RWPE2 (cell line): Measurements from ENCODE around the gene DPAGT1.

Source experiments
- ATAC-seq: fragments of 200-7000 bp; cut with Tn5 transposase; 3 replicates; pipeline ENCODE4 v1.9.1; 2021; ENCODE audit warnings: low read depth
- DNase-seq: peaks from one replicate; pipeline ENCODE4 v3.0.0-alpha.2; 2020; ENCODE audit warnings: low spot score
- H3K27ac ChIP-seq: fragments of 450-650 bp; 2 replicates; pipeline ENCODE4 v1.5.1; 2017; ENCODE audit warnings: mild to moderate bottlenecking; ENCODE audit not compliant: poor library complexity, severe bottlenecking
- H3K27me3 ChIP-seq: fragments of 250-450 bp; sonication (Bioruptor Pico); 2 replicates; pipeline ENCODE4 v1.5.1; 2021; ENCODE audit warnings: mild to moderate bottlenecking, moderate library complexity; ENCODE audit not compliant: insufficient read depth, poor library complexity, severe bottlenecking
- H3K36me3 ChIP-seq: fragments of 250-450 bp; sonication (Bioruptor Pico); 2 replicates; pipeline ENCODE4 v1.5.1; 2020; ENCODE audit warnings: low read depth, mild to moderate bottlenecking, moderate library complexity
- H3K4me1 ChIP-seq: fragments of 250-450 bp; sonication (Bioruptor Pico); 2 replicates; pipeline ENCODE4 v1.5.1; 2021; ENCODE audit warnings: mild to moderate bottlenecking, moderate library complexity; ENCODE audit not compliant: insufficient read depth, poor library complexity, severe bottlenecking
- H3K4me3 ChIP-seq: fragments of 250-450 bp; sonication (Bioruptor Pico); 2 replicates; pipeline ENCODE4 v1.5.1; 2021; ENCODE audit warnings: mild to moderate bottlenecking, moderate library complexity; ENCODE audit not compliant: severe bottlenecking
- H3K9me3 ChIP-seq: fragments of 250-450 bp; sonication (Bioruptor Pico); 2 replicates; pipeline ENCODE4 v1.5.1; 2021; ENCODE audit warnings: mild to moderate bottlenecking, moderate library complexity; ENCODE audit not compliant: severe bottlenecking
- TF ChIP-seq, protein P1 (sequence below): fragments of 450-650 bp; IDR thresholded peaks from one replicate; pipeline ENCODE4 v1.5.1; 2017; ENCODE audit warnings: mild to moderate bottlenecking, moderate library complexity; ENCODE audit not compliant: poor library complexity, severe bottlenecking

Gene DPAGT1

DNA sequence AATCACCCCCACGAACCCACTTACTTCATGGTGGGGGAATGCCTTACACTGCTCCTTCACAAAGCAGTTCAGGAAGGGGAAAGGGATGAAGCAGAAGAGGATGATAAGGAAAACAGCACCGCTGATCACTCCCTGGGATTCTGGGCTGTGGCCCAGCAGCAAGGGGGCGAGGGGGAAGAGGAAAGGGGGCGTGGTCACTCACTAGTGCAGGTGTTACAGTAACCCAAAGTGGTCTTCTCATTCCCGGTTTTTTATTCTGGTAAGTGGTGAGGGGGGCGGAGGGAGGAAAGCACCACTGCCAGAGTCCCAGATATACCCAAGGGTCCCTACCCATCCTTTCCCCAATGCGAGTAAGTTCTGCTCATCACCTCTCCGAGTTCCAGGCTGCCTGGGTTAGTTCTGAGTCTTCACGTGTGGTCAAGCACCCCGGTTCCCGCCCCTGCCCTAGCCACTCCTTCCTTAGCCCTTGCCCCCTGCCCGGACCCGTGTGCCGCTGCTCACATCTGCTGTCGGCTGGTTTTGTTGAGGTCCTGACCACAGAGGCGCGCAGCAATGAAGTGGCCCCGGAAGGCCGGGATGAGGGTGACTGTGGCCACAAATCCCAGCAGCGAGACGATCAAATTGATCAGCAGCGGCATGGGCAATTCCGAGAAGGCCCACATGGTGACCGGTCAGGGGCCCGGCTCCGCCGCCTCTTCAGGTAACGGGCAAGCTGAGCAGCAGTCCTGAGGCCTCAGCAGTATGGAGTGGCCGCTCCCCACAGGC is 477 bp downstream of the DPAGT1 start:
- Histone ChIP-seq H3K9me3 (no peaks in the 10 kb centered on the region), H3K36me3 (peaks cover 30% of the 10 kb centered on the region), H3K4me3 (peak overlapping the region; percentile 66), H3K27me3 (no peaks in the 10 kb centered on the region), H3K4me1 (peaks cover 4% of the 10 kb centered on the region), H3K27ac (peak overlapping the region; percentile 83)
- TF ChIP-seq, protein P1, sequence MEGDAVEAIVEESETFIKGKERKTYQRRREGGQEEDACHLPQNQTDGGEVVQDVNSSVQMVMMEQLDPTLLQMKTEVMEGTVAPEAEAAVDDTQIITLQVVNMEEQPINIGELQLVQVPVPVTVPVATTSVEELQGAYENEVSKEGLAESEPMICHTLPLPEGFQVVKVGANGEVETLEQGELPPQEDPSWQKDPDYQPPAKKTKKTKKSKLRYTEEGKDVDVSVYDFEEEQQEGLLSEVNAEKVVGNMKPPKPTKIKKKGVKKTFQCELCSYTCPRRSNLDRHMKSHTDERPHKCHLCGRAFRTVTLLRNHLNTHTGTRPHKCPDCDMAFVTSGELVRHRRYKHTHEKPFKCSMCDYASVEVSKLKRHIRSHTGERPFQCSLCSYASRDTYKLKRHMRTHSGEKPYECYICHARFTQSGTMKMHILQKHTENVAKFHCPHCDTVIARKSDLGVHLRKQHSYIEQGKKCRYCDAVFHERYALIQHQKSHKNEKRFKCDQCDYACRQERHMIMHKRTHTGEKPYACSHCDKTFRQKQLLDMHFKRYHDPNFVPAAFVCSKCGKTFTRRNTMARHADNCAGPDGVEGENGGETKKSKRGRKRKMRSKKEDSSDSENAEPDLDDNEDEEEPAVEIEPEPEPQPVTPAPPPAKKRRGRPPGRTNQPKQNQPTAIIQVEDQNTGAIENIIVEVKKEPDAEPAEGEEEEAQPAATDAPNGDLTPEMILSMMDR = no peak
- ATAC-seq (peak; percentile 19), DNase-seq (no peak)

DNA sequence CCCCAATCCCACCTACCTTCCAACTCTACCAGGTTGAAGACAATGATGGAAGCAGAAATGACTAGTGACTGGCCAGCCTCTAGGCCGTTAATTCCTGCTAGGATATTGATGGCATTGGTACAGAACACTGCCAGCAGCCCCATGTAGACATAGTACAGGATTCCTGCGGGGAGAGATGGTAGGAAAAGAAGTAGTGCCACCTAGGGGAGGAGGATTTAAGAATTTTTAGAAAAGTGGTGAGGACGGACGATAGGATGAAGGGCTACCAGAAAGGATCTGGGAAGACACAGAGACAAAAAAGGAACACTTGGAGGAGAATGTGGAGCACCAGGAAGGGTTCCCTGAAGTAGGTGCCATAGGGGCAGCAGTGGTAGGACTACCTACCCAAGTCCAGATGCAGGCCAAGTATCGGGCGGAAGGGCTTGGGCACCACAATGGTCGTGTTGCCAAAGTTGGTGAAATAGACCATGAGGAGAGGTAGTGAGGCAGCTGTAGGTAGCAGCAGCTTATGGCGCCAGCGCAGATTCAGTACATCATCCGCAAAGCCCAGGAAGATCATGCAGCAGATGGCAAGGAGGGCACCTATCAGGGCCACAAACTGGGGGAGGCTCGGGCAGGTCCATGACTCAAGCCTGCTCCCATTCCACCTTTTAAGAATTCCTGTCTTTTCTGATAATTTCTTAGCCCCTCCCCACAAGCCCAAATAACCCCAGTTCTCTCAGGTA is 1.2 kb downstream of the DPAGT1 start:
- H3K27me3 ChIP-seq = no peaks in the 10 kb centered on the region
- DNase-seq (no peak), ATAC-seq (no peak)
- H3K27ac ChIP-seq = peak overlapping the region; percentile 83
- H3K36me3 ChIP-seq = peaks cover 34% of the 10 kb centered on the region
- H3K9me3 ChIP-seq = no peaks in the 10 kb centered on the region
- H3K4me3 ChIP-seq = peak overlapping the region; percentile 66
- TF ChIP-seq, protein P1 = peak; percentile 73
- H3K4me1 ChIP-seq = peaks cover 4% of the 10 kb centered on the region

DNA sequence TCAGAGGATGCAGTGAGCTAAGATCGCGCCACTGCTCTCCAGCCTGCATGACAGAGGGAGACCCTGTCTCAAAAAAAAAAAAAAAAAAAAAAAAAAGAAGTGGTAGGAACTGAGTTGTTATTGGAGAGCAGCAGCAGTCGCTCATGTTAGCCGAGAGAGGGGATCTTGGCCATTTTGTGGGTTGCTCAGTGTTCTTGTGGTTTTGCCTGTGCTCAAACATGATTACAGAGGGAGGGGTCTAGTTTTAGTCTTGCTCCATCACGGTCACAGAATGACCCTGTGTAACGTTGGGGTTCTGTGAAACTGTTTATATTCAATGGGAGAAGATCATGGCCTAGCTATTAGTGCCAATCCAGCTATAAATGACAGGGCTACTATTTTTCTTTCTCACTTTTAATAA is 1.9 kb downstream of the DPAGT1 start:
- Histone ChIP-seq H3K4me1 (peaks cover 4% of the 10 kb centered on the region), H3K27me3 (no peaks in the 10 kb centered on the region), H3K9me3 (no peaks in the 10 kb centered on the region), H3K36me3 (peaks cover 34% of the 10 kb centered on the region), H3K4me3 (no peak overlapping the region), H3K27ac (no peak overlapping the region)
- TF ChIP-seq, protein P1 = no peak
- DNase-seq = no peak
- ATAC-seq = no peak

DNA sequence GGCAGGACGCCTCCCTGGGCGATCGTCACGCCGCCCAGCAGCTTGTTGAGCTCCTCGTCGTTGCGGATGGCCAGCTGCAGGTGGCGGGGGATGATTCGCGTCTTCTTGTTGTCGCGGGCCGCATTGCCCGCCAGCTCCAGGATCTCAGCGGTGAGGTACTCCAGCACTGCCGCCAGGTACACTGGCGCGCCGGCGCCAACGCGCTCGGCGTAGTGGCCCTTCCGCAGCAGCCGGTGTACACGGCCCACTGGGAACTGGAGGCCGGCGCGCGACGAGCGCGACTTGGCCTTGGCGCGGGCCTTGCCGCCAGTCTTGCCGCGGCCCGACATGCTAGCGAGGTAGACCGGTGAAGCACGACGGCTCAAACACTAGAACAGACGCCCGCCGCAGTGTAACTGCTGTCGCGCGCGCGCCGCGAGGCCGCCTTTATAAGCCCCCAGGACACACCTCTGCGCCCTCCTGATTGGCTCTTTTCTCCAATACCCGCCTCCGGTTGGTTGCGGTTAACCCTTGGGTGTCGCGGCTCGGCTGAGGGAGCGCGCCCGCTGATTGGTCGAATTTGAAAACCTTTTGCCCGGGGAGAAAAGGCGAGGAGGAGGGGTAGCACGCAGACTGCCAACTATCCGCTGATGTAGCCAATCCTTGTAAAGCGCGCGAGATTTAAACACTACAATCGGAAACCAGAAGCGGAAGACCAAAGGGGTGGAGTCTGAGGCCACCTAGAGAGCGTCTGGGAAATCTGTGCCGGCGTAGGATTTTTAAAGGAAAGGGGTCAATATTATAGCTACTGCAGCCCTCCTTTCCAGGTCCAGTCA is 6.4 kb downstream of the DPAGT1 start:
- Histone ChIP-seq H3K4me1 (no peaks in the 10 kb centered on the region), H3K4me3 (peak overlapping the region; percentile 98), H3K27ac (peak overlapping the region; percentile 77), H3K9me3 (no peaks in the 10 kb centered on the region), H3K27me3 (no peaks in the 10 kb centered on the region), H3K36me3 (peaks cover 58% of the 10 kb centered on the region)
- peak; percentile 79 for ATAC-seq
- TF ChIP-seq, protein P1 = peak; percentile 55
- DNase-seq = peak; percentile 99
